Measurements from ENCODE around the gene LRRC3. TPM values are rescaled to one million over a fixed set of nuclear protein-coding genes. Genes with fewer than 3 reads are reported as not detected.

The LRRC3 gene
- total RNA-seq, 1 experiment from 2014 or later: 0.50 TPM

DNA sequence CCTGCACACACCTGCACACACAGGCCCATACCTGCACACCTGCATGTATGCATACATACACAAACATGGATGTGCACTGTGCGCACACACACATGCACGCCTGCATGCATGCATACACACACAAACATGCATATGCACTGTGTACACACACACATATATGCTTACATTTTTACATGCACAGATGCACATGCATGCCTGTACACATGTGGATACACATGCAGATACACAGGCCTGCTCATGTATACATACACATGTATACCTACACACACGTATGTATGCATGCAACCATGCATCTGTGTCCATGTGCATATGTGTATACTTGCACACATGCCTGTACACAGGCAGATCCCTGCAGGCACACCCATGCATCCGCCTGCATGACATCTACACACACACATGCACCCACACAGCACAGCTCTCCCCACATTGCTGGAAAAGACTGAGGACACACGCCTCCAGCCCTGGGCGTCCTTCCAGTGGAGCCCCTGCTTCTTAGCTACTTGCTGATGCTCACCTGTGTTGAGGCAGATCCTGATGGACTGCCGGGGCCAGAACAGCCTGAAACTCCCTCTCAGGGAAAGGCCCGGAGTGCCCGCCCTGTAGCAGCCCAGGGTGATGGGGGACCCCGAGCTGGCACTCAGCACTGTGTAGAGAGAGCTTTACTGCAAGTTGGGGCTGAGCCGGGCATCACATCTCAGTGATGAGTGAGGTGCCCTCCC, 56.1 kb downstream of the LRRC3 start:
- no peak for DNase-seq (ENCODE audit: low spot score)

Other genes with a start within 250 kb of the LRRC3 start
- gene ICOSLG, start 214.6 kb upstream of the LRRC3 start, total RNA-seq (2014; rRNA removed; shearing (Covaris generic)): 1.2 and 1.8 TPM in 2 replicates
- gene DNMT3L, start 193.6 kb upstream of the LRRC3 start, total RNA-seq (2014; rRNA removed; shearing (Covaris generic)): not detected in 2 replicates
- not detected in 2 replicates for gene AIRE, start 169.6 kb upstream of the LRRC3 start, total RNA-seq (2014; rRNA removed; shearing (Covaris generic))
- gene PFKL, start 155.5 kb upstream of the LRRC3 start, total RNA-seq (2014; rRNA removed; shearing (Covaris generic)): 114 and 115 TPM in 2 replicates
- 26.3 and 27.8 TPM in 2 replicates for gene CFAP410, start 116.1 kb upstream of the LRRC3 start, total RNA-seq (2014; rRNA removed; shearing (Covaris generic))
- 0.98 and 1.9 TPM in 2 replicates for gene TRPM2, start 101.9 kb upstream of the LRRC3 start, total RNA-seq (2014; rRNA removed; shearing (Covaris generic))
- gene KRTAP10-1, start 84.7 kb downstream of the LRRC3 start, total RNA-seq (2014; rRNA removed; shearing (Covaris generic)): not detected in 2 replicates
- not detected in 2 replicates for gene KRTAP10-2, start 96.0 kb downstream of the LRRC3 start, total RNA-seq (2014; rRNA removed; shearing (Covaris generic))
- not detected in 2 replicates for gene KRTAP10-3, start 103.3 kb downstream of the LRRC3 start, total RNA-seq (2014; rRNA removed; shearing (Covaris generic))
- not detected in 2 replicates for gene KRTAP10-4, start 118.2 kb downstream of the LRRC3 start, total RNA-seq (2014; rRNA removed; shearing (Covaris generic))
- gene KRTAP10-5, start 125.1 kb downstream of the LRRC3 start, total RNA-seq (2014; rRNA removed; shearing (Covaris generic)): not detected in 2 replicates
- gene KRTAP10-6, start 137.0 kb downstream of the LRRC3 start, total RNA-seq (2014; rRNA removed; shearing (Covaris generic)): not detected in 2 replicates
- not detected in 2 replicates for gene KRTAP10-7, start 145.1 kb downstream of the LRRC3 start, total RNA-seq (2014; rRNA removed; shearing (Covaris generic))
- gene KRTAP10-8, start 156.6 kb downstream of the LRRC3 start, total RNA-seq (2014; rRNA removed; shearing (Covaris generic)): not detected in 2 replicates
- gene KRTAP10-9, start 171.6 kb downstream of the LRRC3 start, total RNA-seq (2014; rRNA removed; shearing (Covaris generic)): not detected in 2 replicates
- gene KRTAP10-10, start 181.8 kb downstream of the LRRC3 start, total RNA-seq (2014; rRNA removed; shearing (Covaris generic)): not detected in 2 replicates
- not detected in 2 replicates for gene KRTAP10-11, start 190.9 kb downstream of the LRRC3 start, total RNA-seq (2014; rRNA removed; shearing (Covaris generic))
- not detected in 2 replicates for gene KRTAP12-4, start 199.1 kb downstream of the LRRC3 start, total RNA-seq (2014; rRNA removed; shearing (Covaris generic))
- not detected in 2 replicates for gene KRTAP12-3, start 202.4 kb downstream of the LRRC3 start, total RNA-seq (2014; rRNA removed; shearing (Covaris generic))
- gene KRTAP12-2, start 211.4 kb downstream of the LRRC3 start, total RNA-seq (2014; rRNA removed; shearing (Covaris generic)): not detected in 2 replicates
- not detected in 2 replicates for gene KRTAP12-1, start 226.7 kb downstream of the LRRC3 start, total RNA-seq (2014; rRNA removed; shearing (Covaris generic))
- not detected in 2 replicates for gene KRTAP10-12, start 241.7 kb downstream of the LRRC3 start, total RNA-seq (2014; rRNA removed; shearing (Covaris generic))